ENCODE measurements around the gene PDXDC1.
"Not testable (repeated sequence)": the region's sequence is repeated elsewhere in the genome, so short reads cannot be mapped to it uniquely, and the experiment has no call there.

Gene PDXDC1

DNA sequence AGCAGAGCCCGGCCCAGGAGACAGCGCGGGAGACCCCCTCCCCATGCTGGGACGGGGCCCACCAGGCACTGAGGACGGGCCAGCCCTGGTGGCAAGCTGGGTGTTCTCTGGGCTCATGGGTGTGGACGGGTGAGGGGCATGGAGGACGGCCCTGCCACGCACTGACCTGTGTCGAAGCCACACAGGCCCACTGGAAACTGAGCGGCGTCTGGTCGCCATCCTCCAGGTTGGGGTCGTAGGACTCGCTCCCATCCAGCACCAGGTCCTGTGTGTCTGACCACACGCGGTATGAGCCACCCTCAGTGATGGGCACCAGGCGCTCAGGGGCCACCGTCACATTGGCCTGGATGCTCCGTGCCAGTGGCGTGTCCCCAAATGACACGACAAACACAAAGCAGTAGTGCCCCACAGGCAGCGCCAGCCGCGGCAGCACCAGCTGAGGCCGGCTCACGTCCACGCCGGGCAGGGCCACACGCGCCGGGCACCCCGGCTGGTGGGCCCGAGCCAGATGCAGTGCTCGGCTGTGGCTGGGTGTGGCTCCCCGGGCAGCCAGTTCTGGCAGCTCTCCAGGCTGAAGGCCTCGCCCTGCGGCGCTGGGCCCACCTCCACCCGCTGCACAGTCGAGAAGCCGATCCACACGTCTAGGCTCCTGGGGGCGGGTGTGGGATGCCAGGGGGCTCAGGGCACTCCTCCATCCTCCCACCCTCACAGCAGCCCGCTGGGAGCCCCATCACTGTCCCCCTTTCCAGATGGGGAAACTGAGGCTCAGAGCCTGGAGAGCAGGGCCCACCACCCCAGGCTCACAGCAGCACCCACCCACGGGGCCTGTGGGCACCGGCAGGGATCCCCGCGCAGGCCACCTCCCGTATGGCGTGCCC is 160.9 kb downstream of the PDXDC1 start:
- not testable (repeated sequence) for DNase-seq (ENCODE audit: low spot score)

DNA sequence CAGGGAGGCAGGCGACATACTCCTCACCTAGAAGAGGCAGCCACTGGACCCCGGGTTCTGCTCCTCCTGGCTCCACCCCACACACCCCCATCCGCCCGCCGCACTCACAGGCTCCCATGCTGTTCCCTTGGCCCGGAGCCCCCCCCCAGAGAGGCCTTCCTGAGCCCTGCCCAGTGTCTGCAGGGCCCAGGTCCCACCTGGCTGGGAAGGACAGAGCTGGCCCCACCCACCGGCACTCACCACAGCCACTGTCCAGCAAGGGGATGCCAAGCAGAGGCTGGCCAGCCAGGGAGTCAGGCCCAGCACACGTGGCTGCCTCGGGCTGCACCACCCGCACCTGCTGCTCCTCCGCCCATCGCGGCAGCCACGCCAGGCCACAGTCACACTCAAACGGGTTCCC is 162.7 kb downstream of the PDXDC1 start:
- DNase-seq (ENCODE audit: low spot score): not testable (repeated sequence)

DNA sequence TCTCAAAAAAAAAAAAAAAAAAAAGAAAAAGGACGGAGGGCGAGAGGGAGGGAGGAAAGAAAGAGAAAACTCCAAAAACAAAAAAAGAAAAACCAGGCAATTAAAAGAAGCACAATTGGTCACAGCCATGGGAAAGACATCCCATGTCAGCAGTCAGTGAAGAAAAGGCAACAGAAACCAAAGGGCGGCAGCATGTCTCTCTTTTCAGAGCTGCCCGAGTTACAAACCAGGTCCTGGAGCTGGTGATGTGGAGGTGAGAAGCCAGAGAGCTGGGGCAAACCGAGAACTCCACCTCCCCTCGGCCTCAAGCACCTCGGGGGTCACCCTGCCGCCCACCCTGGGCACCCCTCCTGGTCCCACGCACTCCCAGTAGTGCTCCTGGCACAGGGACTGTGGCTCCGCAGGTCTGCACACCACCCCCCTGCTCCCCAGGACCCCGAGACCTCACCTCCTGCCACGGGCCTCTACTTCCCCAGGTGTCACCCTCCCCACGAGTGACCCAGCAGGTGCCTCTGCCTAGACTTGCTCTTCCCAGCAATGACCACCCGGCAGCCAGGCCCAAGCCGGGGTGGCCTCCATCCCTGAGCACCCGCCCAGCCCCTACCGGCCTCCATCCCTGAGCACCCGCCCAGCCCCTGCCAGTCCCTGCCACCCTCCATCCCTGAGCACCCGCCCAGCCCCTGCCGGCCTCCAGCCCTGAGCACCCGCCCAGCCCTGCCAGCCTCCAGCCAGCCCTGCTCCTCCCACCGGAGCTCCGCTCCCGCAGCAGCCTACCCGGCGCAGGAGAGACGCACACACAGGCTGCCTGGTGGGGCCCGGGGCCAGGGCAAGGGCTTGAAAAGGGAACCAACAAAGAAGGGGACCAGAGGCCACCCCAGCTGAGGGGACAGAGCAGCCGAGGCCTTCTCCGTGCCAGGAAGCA is 165.9 kb downstream of the PDXDC1 start:
- peak; percentile 19 for DNase-seq (ENCODE audit: low spot score)

DNA sequence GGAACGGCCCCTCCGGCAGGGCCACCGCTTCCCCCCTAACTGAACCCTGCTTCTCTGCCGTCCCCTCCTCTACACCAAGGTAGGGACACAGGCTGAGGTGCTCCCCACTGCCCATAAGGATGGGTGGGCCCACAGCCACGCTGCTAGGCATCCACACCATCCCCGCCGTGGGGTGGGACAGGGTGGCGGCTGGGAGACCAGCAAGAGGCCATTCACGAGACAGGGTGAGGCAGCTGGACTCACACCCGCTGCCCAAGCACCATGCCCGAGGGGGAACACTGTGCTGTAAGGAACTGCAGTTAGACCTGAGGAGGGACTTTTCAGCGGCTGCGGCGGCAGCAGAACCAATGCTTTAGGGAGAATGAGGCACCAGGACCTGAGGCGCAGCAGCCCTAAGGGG is 166.8 kb downstream of the PDXDC1 start:
- no peak for DNase-seq (ENCODE audit: low spot score)

DNA sequence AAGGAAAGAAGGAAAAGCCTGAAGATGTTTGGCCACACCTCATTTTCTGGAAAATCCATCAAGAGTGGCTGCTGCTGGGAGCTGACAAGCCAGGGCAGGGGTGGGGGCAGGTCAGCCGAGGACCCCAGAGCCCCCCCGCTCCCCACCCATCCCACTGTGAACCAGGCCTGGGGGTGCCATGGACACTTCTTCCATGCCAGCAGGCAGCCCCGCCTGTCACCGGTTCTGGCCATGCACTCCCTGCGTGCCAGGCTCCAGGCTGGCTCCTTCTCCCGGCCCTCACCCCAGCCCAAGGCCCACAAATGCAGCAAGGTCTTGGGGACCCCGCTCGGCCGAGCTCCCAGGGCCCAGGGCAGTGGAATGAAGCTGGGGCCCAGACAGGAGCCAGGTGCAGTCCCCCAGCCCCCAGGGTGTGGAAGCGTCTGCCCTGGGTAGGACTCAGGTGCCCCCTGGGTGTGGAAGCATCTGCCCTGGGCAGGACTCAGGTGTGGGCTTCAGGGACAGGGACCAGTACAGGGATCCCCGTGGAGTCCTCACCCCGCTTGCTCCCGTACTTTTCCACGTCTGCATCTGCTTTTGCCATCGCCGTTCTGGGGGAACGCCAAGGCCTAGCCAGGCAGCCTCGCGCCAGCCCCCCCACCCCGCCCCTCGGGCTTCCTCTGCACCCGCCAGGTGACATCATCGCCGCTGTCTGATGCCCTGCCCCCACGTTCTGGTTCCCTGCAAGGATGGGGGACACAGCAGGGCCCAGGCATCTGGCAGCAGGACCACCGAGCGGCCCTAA is 167.5 kb downstream of the PDXDC1 start:
- DNase-seq (ENCODE audit: low spot score): not testable (repeated sequence)

DNA sequence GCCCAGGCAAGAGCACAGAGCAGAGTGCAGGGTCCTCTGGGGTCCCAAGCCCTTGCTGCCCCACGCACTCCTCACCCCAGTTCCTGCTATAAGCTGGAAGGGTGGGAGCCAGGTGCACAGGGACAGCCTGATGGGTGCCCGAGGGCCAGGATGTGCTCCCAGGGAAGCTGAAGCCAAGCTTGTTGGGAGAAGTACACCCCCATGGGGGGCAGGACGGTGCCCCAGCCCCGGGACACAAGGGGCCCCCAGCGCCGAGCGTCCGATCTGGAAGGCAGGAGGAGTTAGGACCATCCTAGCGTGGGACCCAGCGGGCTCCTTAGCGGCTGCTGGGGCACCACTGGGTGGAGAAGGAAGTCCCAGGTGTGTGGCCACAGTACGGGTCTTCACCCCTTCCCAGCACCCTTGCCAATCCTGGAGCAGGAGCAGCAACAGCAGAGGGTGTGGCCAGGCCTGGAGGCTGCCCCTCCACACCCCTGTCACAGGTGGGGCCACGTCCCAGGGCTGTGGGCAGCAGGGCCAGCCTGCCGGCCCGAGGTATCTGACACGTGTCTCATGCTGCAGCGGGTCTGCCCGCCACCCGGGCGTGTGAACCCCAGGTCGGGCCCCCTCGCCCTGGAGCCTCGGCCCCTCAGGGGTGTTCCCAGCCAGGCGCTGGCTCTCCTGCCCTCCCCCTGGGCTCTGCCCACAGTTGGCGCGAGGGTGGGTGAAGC is 168.2 kb downstream of the PDXDC1 start:
- not testable (repeated sequence) for DNase-seq (ENCODE audit: low spot score)

DNA sequence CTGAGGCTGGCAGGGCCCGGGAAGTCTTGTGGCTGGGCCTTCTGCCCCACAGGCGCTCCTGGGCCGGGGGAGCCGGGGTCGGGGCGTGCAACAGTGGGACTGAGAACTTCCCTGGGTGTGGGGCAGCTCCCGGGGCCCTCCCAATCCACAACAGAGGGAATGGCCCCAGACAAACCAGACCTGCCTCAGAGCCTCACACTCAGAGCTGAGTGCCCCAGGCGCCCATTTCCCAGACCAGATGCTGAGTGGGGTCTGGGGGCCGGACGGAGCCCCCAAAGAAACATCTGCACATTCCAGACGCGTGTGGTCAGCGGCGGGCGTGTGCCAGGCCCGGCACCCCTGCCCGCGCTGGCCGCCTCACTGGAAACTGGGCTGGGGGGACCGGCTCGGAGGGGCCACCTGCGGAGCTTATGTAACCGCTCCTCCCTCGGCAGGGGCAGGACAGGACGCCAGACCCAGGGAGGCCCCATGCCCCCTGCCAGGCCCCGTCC is 168.8 kb downstream of the PDXDC1 start:
- DNase-seq (ENCODE audit: low spot score): not testable (repeated sequence)

DNA sequence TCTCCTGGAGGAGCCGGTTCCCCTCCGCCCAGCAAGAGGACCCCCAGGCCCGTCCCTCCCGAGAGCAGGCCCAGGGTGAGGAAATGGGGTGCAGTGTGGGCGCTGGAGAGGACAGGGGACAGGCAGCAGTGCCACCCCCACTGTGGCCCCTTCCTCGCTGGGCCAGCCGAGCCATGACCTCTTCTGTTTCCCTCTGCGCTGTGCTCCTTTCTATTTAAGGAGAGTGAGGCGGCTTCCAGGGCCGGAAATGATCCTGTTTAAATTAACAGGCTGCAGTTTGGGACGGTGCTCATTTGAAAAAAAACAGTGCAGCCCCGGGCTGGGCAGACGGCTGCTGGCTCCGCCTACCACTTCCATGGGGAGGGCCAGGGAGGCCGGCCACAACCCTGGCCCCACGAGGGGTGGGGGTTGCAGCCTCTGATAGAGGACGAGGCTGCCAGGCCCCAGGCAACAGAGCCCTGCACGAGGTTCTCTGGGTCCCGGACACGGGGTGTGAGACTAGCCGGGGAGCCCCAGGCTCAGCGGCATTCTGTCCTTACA is 169.3 kb downstream of the PDXDC1 start:
- DNase-seq (ENCODE audit: low spot score): not testable (repeated sequence)

DNA sequence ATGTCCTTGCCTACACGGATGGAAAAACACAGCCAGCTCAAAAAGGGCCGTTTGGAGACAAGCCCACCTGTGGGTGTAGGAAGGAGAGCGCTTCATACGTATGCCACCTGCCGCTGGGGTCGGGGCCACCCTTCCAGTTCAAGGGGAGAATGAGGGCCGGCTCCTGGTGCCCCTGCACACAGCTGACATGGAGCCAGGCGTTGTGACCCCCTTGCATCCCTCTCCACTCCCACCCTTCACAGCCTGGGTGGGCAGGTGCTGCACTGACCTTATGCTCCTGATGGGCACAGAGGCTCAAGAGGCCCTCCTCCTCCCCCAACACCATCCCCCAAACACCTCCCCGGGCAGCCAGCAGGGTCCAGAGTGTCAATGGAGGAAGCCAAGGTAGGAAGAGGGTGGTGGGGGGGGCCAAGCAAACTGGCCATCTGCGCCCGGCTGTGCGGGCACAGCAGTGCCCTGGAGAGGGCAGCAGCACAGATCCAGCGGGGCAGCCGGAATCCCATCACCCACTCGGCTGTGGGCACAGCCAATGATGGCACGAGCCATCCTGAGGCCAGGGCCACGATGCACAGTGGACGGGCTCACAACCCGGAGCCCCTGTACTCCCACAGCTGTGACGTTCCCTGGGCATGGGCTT is 170.1 kb downstream of the PDXDC1 start:
- not testable (repeated sequence) for DNase-seq (ENCODE audit: low spot score)

DNA sequence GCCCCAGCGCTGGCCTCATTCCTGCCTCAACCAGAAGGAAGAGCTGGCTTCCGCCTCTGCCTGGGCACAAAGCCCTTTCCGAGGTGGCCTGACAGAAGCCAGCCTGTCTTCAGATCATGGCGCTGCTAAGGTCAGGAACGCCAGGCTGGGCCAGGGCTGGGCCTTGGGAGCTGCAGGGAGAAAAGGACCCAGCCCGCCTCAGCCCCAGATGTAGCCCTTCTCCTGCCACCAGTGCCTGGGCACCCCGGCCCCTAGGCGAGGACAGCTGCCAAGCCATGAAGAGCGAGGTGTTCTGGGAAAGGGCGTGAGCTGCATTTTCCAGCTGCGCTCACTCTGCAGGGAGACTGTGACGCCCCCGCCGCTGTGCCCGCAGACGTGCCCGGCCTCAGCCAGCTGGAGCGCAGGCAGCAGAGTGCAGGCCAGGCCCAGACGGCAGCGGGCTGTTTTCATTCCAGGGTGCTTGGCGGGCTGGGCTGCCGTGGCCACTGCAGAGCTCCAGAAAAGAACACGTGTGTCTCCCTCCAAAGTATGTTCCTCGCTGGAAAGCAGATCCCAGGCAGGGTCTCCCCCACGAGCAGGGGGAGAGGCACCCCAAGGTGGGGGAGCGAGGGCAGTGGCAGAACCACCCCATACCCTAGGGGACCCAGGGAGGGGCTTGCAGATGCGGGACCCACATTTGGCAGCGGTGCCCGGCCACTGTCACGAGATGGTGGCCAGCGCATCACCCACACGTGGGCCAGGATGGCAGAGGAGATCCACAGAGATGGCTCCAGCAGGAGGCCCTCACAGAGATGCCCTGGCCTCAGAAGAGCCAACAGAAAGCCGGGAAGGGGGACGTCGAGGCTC is 170.8 kb downstream of the PDXDC1 start:
- not testable (repeated sequence) for DNase-seq (ENCODE audit: low spot score)

DNA sequence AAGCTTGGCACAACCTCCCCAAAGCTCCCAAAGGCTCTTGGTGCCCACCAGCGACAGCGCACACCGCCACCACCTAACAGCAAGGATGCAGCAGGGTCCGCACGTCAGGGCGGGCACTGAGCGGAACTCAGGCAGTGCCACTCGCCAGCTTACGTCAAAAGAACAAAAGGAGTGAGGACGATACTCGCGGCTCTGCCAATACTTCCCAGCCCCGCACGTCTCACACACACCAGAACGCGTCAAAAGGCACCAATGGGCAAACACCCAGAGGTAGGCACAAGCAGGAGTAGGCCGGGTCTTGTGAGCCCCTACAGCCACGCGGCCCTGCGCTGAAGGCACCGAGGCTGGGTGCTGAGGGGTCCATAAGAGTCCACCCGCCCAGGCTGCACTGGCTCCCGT is 171.4 kb downstream of the PDXDC1 start:
- not testable (repeated sequence) for DNase-seq (ENCODE audit: low spot score)

DNA sequence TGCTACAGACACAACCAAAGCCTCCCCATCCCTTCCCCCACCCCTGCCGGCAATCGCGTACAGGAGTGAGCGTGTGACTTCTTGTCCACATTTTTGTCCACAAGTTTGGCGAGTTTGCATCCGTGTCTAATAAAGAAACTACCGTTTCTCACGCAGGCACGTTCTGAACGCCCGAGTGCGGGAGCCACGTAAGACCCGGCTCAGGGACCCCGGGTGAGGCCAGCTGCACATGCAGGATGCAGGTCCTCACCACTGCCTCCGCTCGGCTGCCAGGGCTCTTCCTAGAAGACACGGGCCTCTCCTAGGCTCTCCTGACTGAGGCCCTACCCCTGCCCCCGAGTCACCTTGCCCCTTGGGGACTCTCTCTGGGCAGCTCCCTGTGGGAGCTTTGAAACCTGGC is 174.0 kb downstream of the PDXDC1 start:
- not testable (repeated sequence) for DNase-seq (ENCODE audit: low spot score)

DNA sequence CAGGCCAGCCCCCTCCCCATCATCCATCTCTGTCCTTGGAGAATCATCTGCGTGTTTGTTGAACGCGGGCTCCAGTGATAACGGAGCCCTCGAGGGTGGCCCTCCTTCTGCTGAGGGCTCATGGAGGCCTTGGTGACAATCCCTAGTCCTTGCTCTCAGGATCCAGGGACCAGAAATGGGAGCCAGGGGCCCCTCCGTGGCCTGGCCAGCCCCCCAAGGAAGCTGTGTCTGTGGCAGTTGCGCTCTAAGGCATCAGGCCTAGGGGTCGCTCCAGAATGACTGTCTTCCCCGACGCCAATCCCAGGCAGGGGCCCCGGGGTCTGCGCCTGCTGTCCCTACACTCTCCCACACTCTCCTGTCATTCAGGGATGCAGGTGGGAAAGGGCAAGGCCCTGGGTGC is 174.4 kb downstream of the PDXDC1 start:
- DNase-seq (ENCODE audit: low spot score): not testable (repeated sequence)

DNA sequence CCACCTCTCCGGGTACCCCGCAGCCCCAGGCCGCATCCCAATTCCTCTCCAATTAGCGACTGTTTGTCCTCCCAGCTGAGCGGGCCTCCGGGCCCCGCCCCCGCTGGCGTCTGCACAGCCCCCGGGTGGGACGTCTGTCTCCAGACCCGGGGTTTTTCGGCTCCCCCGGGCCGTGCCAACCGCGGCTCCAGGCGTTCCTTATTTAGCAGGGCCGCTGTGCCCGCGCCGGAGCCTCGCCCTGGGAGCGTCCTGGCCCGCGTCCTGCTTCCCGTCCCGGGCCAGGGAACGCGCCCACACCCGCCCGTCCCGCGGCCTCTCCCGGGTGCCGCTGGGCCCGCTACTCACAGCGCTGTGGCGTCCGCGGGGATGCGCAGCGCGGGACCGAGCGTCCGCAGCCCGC is 179.2 kb downstream of the PDXDC1 start:
- DNase-seq (ENCODE audit: low spot score): peak; percentile 20

DNA sequence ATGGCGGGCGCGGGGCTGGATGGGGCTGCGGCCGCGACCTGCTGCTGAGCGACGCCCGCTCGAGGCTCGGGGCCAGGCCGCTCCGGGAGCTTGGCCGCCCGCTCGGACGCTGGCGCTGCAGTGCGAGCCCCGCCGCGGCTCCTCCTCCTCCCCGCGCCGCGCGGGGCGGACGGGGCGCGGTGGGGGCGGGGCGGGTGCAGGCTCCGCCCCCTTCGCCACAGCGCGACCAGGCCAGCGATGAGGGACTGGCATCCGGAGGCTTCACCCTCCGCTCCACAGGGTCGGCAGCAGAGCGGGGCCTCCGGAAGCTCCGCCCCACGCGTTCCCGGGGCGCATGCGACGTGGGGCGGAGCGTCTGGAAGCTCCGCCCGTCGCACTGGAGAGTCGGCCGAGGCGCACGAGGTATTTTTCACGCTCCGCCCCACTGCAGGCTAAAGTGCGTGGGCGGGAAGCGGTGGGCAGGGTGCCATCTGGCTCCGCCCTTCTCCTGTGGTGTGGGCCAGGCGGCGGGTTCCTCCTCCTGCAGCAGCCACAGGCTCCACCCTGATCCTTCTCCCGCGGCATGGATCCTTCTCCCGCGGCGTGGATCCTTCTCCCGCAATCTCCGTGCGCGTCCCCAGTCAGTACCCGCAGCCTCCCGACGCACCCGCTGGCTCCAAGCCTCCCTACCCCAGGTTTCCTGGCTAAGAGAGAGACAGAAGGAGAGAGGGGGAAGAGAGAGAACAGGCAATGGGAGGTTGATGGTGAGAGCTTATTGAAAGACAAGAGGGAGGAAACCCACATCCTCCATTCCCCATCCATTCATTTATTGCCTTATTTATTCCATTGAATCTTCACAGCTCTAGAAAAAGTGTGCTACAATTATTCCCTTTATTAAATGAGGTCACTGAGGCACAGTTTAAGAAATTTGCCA is 180.1 kb downstream of the PDXDC1 start:
- peak; percentile 90 for DNase-seq (ENCODE audit: low spot score)

DNA sequence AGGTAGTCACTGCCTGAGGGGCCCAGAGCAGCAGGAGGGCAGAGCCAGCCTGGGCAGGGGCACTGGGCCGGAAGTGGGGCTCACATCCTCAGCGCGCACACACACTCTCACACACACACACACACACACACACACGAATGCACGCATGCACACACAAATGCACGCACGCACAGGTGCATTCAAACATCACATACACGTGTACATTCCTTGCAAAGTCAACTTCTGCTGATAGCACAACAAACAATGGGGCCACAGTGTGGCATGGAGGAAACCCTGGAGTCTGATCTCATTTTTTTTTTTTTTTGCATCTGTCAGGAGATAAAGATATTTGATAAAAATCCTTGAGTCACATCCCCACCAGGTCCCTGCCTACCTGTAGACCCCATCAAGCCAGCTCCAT is 182.8 kb downstream of the PDXDC1 start:
- not testable (repeated sequence) for DNase-seq (ENCODE audit: low spot score)

DNA sequence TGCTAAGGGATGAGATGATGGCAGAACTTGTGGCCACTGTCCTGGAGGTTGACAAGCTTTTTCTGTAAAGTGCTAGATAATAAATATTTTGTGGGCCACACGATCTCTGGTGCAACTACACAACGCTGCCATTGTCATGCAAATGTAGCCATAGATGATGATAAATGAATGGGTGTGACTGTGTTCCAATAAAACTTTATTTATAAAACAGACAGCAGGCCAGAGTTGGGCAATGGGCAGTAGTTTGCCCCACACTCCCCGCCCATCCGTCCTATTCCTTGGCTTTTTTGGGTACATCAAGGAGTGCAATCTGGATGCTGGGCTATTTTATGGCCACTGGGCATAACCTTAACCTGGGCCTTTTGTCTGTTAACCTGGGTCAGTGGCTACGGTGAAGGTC is 184.8 kb downstream of the PDXDC1 start:
- DNase-seq (ENCODE audit: low spot score): not testable (repeated sequence)

DNA sequence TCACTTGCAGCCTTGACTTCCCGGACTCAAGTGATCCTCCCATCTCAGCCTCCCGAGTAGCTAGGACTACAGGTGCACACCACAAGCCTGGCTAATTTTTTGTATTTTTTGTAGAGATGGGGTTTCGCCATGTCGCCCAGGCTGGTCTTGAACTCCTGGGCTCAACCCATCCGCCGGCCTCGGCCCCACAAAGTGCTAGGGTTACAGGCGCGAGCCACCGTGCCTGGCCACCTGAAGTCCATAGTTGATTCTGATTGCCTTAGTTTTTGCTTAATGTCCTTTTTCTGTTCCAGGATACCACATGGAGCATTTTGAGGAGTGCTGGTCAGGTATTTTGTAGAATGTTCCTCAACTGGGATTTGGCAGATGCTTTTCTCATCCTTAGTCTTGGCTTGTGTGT is 185.7 kb downstream of the PDXDC1 start:
- not testable (repeated sequence) for DNase-seq (ENCODE audit: low spot score)

Measured in NAMALWA (cell line).